HG03039 (cell line): ENCODE results near the gene PTF1A.

ENCODE experiments used
- ATAC-seq: cut with Tn5 transposase; IDR thresholded peaks from one replicate; pipeline ENCODE4 v1.9.1; 2021; ENCODE audit warnings: mild to moderate bottlenecking, moderate library complexity; ENCODE audit not compliant: unreplicated experiment

PTF1A gene

GRCh38 chr10:23186697-23187096, 5.4 kb upstream of the PTF1A start:
- ATAC-seq: no peak

GRCh38 chr10:23187155-23187554, 5.0 kb upstream of the PTF1A start:
- no peak for ATAC-seq

GRCh38 chr10:23189024-23189423, 3.1 kb upstream of the PTF1A start:
- ATAC-seq: no peak

GRCh38 chr10:23190872-23191763, 994 bp upstream of the PTF1A start:
- ATAC-seq: no peak

GRCh38 chr10:23192712-23193434, 761 bp downstream of the PTF1A start:
- no peak for ATAC-seq

GRCh38 chr10:23193435-23194074, 1.4 kb downstream of the PTF1A start:
- no peak for ATAC-seq

- ATAC-seq: no peak
These were observed 2.4 kb downstream of the PTF1A start for GRCh38 chr10:23194471-23194965.

- ATAC-seq: no peak
These were observed 3.1 kb downstream of the PTF1A start for GRCh38 chr10:23194966-23195845.

- ATAC-seq: no peak
These were observed 3.9 kb downstream of the PTF1A start for GRCh38 chr10:23195846-23196600.

- ATAC-seq: no peak
These were observed 4.8 kb downstream of the PTF1A start for GRCh38 chr10:23196915-23197314.

- ATAC-seq: no peak
These were observed 5.3 kb downstream of the PTF1A start for GRCh38 chr10:23197416-23197861.

GRCh38 chr10:23198610-23198939, 6.5 kb downstream of the PTF1A start:
- ATAC-seq: no peak

GRCh38 chr10:23198940-23199767, 7.0 kb downstream of the PTF1A start:
- no peak for ATAC-seq

- ATAC-seq: no peak
These were observed 7.8 kb downstream of the PTF1A start for GRCh38 chr10:23199768-23200511.

- ATAC-seq: no peak
These were observed 8.5 kb downstream of the PTF1A start for GRCh38 chr10:23200586-23200985.

GRCh38 chr10:23200997-23201652, 9.0 kb downstream of the PTF1A start:
- no peak for ATAC-seq

- no peak for ATAC-seq
These were observed 9.7 kb downstream of the PTF1A start for GRCh38 chr10:23201837-23202236.

GRCh38 chr10:23202779-23203178, 10.7 kb downstream of the PTF1A start:
- no peak for ATAC-seq
